NCI-H2196 (cell line): ENCODE measurements around the gene C1QL2.

Experiments
- DNase-seq: peaks from one replicate; lab custom pipeline; 2025; ENCODE audit not compliant: unreplicated experiment; lab: John Stamatoyannopoulos, UW

Gene C1QL2

GRCh38 chr2:119158563-119159347, at the start of gene C1QL2:
Gene C1QL2, minus strand, starts transcription at chr2:119158751. Its CDS starts 482 bp downstream, at chr2:119158269.
- no peak for DNase-seq

GRCh38 chr2:119207447-119207846, 48.9 kb upstream of the C1QL2 start:
- DNase-seq = peak; percentile 37

- no peak for DNase-seq
Observed at GRCh38 chr2:119206201-119206600, 47.6 kb upstream of the C1QL2 start.

GRCh38 chr2:119205001-119205706, 46.6 kb upstream of the C1QL2 start:
- DNase-seq = no peak

GRCh38 chr2:119204525-119204924, 46.0 kb upstream of the C1QL2 start:
- DNase-seq = no peak

GRCh38 chr2:119202610-119203310, 44.2 kb upstream of the C1QL2 start:
- no peak for DNase-seq

- DNase-seq = no peak
Observed at GRCh38 chr2:119201815-119202214, 43.3 kb upstream of the C1QL2 start.

GRCh38 chr2:119198240-119198840, 39.8 kb upstream of the C1QL2 start:
- DNase-seq = peak; percentile 43

GRCh38 chr2:119197529-119198239, 39.1 kb upstream of the C1QL2 start:
- no peak for DNase-seq

GRCh38 chr2:119197126-119197405, 38.5 kb upstream of the C1QL2 start:
- no peak for DNase-seq

GRCh38 chr2:119196301-119197125, 38.0 kb upstream of the C1QL2 start:
- DNase-seq = no peak

- no peak for DNase-seq
Observed at GRCh38 chr2:119195887-119196286, 37.3 kb upstream of the C1QL2 start.

- DNase-seq = no peak
Observed at GRCh38 chr2:119195001-119195400, 36.5 kb upstream of the C1QL2 start.

GRCh38 chr2:119192893-119193292, 34.3 kb upstream of the C1QL2 start:
- DNase-seq = no peak

- DNase-seq = no peak
Observed at GRCh38 chr2:119190321-119191111, 32.0 kb upstream of the C1QL2 start.

- DNase-seq = no peak
Observed at GRCh38 chr2:119184512-119184911, 26.0 kb upstream of the C1QL2 start.

- no peak for DNase-seq
Observed at GRCh38 chr2:119181791-119182445, 23.4 kb upstream of the C1QL2 start.

- no peak for DNase-seq
Observed at GRCh38 chr2:119181391-119181790, 22.8 kb upstream of the C1QL2 start.

GRCh38 chr2:119180892-119181291, 22.3 kb upstream of the C1QL2 start:
- peak; percentile 11 for DNase-seq
